Spleen (tissue), 7 donors: ENCODE measurements around the gene NACC1.

Experiments
- POLR2A ChIP-seq, 3 donors: fragments of 450-650 bp; IDR thresholded peaks; one replicate each; pipeline ENCODE4 v1.5.1; 2017; ENCODE audit warnings: antibody characterized with exemption in 3 of 3, mild to moderate bottlenecking in 1 of 3
- TF ChIP-seq, protein P1 (sequence below), 11 experiments: fragments of 200-600 bp in 7 of 11; fragments of 450-650 bp in 4 of 11; sonication (generic) in 4 of 11; IDR thresholded peaks in 8 of 11; conservative IDR thresholded peaks in 3 of 11; 1 replicate in 7 of 11; 2 replicates in 4 of 11; pipeline versions ENCODE4 v1.4.0 to v1.8.0; 2016 to 2021; ENCODE audit warnings: antibody characterized with exemption in 11 of 11, inconsistent platforms in 4 of 11, mild to moderate bottlenecking in 1 of 11
- donor health status: DM: no; HTN: no; CAD: no; lungs with moderate emphysema.
- donor health status: DM: no; HTN: no; CAD: no.
- donor health status: DM: no; HTN: no; CAD: no.

DNA sequence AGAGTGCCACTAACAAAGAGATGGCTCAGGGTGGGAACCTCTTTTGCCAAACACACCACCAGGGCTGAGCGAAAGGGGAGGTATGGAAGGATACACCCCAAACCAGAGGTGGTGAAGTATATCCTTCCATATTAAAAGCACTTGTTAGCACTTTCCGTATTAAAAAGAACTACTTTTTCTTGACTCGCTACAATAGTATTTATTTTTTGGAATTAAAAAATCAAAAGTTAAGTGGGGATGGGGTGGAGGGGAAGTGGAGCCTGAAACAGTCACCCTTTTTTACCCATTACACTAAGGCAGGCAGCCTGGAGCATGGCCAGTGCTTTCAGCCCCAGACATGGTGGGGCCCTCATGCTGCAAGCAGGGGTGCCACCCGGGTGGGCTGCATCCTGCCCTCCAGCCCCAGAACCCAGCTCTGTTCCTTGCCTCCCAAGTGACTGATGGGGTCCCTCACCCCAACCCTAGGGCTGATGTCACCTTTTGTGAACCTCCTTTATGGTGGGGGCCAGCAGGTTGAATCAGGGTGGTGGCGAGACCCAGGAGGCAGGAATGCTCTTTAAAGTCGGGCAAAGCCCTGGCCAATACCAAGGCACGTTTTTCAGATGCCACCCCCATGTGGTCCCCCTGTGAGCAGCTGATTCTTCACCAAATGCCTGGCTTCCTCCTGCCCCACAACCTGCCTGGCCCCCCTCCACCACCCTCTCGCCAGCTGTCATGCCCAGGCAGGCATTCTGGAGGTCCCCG is 46.4 kb upstream of the NACC1 start:
- TF ChIP-seq, protein P1, sequence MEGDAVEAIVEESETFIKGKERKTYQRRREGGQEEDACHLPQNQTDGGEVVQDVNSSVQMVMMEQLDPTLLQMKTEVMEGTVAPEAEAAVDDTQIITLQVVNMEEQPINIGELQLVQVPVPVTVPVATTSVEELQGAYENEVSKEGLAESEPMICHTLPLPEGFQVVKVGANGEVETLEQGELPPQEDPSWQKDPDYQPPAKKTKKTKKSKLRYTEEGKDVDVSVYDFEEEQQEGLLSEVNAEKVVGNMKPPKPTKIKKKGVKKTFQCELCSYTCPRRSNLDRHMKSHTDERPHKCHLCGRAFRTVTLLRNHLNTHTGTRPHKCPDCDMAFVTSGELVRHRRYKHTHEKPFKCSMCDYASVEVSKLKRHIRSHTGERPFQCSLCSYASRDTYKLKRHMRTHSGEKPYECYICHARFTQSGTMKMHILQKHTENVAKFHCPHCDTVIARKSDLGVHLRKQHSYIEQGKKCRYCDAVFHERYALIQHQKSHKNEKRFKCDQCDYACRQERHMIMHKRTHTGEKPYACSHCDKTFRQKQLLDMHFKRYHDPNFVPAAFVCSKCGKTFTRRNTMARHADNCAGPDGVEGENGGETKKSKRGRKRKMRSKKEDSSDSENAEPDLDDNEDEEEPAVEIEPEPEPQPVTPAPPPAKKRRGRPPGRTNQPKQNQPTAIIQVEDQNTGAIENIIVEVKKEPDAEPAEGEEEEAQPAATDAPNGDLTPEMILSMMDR (IDR thresholded peaks at IDR 0.05 in 8 of 11, conservative IDR thresholded peaks at IDR 0.05 in 3 of 11), result no peak
- no peak for TF ChIP-seq POLR2A (IDR thresholded peaks at IDR 0.05)
